HG03342 (cell line): Measurements from ENCODE around the gene GTSE1.

Experiments
- ATAC-seq: cut with Tn5 transposase; IDR thresholded peaks from one replicate; pipeline ENCODE4 v1.9.1; 2021; ENCODE audit warnings: mild to moderate bottlenecking, moderate library complexity; ENCODE audit not compliant: unreplicated experiment

Gene GTSE1

DNA sequence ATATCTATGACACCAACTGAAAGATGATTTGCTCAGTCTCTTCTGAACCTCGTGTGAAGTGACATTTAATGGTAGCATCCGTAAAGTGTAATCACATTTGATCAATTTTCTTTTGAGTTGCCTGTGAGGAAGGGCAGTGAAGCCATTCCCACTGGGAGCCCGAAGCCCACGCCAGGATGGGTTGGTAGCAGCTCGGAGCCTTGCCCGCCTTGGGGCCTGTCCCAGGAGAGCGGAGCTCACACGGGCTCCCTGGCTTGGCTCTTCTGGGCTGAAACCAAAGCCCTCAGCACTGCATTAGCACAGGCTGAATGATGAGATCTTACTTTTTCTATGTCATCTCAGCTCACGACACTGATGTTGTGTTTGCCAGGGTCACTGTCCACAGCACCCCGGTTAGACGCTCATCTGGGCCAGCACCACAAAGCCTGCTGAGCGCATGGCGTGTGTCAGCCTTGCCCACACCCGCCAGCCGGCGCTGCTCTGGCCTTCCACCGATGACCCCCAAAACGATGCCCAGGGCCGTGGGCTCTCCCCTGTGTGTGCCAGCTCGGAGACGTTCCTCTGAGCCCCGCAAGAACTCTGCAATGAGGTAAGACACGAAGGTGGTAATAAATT, 29.5 kb downstream of the GTSE1 start:
- ATAC-seq = no peak

DNA sequence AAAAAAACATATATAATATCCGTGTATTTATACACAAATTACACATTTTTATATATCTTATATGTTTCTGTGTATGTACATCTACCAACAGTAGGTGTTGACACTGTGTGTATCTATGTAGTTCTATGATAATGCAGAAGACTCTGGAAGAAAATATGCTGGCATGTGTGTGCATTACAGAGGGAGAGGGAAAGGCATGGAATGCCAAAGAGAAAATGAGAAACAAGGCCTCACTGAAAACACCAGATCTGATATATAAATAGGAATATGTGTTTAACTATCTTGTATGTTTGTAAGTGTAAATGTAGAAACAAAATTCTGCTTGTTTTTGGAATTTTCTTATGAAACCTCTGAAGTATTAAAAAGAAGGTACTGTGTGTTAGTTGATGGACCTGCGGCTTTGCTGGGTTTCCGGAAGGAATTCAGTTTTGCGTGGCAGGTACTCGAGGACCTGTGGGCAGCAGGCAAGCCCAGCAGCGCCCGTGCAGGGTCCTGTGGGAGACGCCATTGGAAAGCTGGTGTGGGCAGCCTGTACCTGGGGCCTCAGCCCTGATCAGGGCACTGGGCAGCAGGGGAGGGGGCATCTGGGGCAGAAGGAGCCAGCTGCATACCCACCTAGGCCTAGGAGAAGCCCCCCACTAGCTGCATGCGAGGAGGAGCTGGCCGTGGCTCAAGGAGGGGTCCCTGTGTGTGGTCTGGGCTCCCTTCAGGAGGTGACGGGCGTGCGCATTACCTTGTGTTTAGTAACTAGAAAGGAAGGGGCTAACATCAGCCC, 31.2 kb downstream of the GTSE1 start:
- no peak for ATAC-seq

DNA sequence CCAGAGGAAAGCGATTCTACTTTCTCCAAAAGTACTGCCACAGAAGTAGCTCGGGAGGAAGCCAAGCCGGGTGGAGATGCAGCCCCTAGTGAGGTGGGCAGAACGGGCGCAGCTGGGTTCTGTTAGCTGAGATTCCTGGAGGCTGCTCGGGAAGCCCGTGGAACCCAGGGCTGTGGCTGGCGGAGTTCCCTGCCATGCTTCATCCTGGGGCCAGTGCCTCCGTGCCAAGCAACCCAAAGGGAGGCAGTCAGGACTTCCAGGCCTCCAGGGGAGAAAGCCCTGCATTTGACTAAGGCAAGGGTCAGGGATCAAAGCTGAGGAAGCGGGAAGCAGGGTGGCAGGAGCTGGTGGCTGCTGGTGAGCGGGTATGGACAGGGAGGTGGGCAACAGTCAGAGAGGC, 32.1 kb downstream of the GTSE1 start:
- ATAC-seq = no peak

DNA sequence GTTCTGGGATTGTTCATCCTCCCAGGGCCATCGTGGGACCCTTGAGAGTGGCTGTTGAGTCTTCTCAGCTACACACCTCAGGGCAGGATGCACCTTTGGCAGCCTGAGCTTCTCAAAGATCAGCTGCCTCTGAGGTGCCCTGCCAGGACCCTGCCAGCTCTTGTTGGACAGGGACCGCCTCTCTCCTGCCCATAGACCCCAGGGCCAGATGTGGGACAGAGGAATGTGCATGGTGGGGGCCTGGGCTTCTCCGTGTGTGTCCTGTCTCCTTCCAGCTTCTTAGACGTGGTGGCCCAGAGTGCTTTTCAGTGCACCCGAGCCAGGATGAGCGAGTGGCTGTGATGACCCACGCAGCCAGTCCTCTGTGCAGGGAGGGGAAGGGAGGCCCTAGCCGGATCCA, 32.9 kb downstream of the GTSE1 start:
- no peak for ATAC-seq

DNA sequence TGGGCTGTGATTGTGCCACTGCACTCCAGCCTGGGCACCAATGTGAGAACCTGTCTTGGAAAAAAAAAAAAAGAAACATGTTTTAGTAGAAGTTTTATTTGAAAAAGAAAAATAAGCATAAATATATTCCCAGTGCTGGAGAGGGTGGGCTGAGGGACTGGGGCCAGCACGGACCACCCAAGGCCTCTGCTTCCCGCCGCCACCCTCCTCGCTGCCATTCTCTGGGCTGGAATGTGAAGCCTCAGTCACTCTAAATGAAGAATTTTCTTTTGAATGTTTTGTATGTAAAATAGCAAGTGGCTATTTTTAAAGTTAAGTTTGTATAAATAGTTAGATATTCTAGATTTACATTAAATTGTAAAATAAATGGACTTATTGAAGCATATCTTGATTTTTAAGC, 33.8 kb downstream of the GTSE1 start:
- no peak for ATAC-seq

DNA sequence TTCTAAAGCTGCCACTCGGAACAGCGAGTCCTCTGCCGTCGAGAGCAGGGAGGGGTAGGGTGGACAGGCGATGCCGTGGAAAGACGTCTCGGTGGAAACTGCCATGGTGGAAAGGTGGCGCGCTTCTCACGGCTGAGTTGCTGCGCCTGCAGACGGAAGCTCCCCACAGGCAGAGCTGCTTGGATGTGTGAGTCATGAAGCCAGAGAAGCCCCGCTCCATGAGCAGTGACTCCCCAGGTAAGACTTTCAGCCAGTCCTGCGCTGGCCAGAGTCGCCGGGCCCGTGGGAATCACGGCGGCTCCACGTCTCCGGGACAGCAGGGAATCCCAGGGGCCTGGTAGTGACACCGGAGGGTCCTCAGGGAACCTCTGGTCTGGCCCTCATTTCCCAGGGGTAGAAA, 34.8 kb downstream of the GTSE1 start:
- no peak for ATAC-seq

DNA sequence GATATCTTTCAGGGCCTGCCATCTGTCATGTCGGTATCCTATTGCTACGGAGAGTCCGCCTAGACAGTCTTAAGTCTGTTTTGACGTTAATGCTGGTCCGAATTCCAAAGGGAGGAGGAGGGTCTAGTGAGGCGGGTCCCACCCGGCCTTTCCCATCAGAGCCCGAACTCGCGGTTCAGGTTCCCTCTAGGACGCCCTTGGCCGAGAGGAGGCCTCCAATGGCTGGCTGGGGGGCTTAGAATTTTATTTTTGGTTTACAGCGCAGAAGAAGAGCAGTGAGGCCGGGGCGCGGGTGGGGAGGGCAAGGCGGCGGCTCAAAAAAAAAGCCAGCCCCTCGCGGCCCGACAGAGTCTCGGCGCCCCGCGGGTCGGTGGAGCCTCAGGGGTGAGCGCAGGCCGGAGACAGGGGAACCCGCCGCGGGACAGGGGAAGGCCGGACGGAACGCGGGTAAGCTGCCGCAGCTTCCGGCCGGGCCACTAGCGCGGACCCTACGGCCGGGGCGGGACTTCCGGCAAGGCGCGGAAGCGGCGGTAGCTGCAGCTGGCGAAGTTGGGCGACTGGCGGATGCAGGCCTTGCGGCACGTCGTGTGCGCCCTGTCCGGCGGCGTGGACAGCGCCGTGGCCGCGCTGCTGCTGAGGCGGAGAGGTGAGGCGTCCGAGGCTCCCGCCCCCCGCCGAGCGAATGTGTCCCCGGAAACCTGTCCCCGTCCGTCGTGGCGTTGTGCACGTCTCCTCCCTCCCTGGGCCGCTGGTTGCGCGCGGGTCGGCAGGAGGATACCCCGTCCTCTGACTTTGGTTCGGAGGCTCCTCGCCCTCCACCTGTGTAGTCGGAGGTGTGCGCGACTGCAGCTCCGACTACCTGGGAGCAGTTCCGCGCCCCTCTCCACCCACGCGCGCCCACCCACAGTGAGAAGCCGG, 38.8 kb downstream of the GTSE1 start, which contains the start of gene TRMU:
TSS of gene TRMU (plus strand) at position 514 of the 918 bp plus-strand sequence. CDS start at position 565, 51 bp downstream.
- peak; percentile 84 for ATAC-seq

DNA sequence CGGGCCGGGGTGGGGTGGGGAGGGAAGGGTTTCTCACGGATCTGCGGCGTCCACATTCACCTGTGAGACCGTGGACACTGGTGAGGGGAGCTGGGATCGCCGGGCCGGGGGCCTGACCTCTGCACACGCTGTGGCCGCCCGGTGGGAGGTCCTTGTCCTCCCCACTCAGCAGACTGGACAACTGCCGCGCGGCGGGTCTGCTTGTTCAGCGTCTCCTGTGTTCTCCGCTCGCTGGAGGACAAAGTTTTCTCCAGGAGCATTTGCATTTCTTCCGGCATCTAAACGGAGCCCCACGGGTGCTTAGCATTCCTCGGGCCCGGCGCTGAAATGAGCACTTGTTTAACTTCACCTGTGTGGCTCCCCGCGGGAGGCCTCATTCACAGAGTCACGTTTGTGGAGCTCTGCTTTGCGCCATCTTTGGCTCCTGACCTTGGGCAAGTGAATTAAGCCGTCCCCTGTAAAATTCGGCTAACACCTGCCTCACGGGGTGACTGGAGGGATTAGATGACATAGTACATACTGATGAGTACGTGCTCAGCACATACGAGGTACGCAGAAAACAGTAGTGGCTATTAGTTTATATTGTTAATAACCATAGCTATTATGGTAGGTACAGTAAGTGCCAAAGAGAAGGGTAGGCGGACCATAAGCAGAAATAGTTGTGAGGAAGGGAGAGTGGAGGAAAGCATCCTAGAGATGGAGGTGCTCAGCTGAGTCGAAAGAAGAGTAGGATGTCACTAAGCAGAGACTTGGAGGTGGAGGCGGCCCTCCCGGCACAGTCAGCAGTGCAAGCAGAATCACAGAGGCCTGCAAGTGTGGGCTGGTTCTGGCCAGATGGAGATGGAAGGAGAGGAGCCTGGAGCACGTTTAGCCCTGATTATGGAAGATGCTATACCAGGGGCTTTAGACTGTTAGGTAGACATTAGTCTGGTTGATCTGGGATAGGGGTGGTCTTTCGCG, 39.7 kb downstream of the GTSE1 start:
- ATAC-seq = peak; percentile 13

DNA sequence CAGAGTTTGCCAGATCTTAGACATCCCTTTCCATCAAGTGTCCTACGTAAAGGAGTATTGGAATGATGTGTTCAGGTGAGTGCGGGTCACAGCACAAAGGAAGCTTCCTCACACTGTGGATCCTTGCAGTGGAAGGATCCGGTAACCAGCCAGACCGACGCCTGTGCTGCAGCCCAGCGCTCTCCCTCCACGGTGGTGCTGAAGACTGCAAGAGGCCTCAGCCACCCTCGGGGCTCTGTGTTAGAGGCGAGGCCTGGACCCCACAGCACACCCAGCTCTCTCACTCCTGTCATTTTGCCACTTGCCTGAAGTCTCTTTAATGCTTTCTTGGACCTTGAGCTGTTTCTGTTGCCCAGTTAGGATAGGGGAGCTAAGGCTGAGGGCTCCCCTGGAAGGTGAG, 41.2 kb downstream of the GTSE1 start:
- ATAC-seq = no peak

DNA sequence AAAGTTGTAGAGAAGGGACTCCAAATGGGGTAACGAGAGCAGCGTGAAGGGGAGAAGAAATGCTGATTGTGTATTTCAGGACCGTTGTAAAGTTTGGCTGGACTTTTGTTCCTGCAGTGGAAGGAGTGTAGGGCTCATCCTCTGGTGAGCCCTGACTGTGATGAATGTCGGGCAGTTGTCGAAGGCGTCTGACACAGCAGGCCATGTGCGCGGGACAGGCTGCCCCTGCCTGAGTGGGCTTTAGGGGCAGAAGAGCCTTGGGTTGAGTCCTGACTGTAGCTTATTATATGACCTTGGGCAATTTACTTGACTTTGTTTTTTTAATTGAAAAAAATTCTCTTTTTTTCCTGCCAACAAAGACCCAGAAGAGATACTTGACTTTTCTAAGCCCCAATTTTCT, 42.0 kb downstream of the GTSE1 start:
- no peak for ATAC-seq

DNA sequence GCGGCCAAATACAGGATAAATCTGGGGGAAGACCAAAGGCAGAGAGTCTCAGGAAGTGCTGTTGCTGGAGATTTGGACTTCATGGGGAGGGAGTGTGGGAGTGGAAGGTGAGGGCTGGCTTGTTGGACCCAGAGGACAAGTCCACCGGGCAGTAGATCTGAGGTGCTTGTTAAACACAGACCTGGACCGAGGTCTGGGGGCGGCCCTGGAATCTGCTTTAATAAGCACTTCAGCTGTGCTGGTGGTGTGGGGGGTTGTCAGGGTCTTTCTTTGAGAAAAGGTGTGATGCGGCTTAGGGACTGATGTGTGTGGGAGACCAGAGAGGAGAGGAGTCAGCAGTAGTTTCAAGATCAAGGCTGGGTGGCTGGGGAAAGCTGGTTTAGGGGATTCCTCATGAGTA, 43.3 kb downstream of the GTSE1 start:
- ATAC-seq = no peak

DNA sequence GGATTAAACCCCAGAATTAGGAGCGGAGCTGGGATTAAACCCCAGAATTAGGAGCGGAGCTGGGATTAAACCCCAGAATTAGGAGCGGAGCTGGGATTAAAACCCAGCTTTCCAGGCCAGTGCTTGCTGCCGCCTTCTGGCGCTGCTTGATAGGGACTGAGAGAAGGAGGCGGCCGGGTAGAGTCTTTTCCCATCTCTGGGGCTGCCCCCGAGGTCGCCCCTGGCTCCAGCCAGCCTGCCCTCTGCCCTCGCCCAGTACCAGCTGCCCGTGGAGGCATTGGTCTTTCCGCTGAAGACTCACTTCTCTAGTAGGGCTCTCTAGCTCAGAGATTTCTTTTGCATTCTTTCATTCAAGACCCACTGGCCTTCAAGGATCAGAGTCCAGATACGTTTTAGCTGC, 44.0 kb downstream of the GTSE1 start:
- no peak for ATAC-seq

DNA sequence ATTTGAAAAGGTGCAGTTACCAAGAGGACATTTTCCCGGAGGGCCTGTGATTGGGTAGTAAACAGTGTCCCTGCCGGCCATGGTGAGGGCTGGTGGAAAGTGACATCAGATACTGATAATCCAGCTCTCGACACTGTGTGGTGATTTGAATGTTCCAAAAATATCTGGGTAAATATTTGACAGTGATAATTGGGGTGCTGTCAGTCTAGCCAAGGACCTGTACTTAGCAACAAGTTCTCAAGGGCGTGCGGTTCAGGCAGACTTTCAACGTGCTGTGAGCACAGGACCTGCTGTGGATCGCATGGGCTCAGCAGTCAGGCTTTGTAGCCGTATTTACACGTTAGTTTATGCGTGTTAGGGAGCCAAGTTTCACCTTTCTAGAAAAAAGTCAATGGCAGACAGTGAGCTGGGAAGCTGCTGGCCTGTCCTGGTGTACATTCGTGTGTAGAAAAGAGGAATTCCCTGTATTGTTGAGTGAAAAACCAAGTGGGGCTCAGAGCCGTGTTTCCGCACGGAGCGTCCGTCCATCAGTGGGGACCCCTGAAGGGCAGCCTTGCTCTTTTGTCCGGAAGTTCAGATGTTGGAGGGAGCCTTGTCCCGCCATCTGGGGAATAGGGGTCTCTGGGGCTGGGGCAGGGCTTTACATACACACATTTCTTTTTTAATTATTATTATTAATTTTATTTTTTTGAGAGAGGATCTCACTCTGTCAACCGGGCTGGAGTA, 50.2 kb downstream of the GTSE1 start:
- ATAC-seq = no peak

DNA sequence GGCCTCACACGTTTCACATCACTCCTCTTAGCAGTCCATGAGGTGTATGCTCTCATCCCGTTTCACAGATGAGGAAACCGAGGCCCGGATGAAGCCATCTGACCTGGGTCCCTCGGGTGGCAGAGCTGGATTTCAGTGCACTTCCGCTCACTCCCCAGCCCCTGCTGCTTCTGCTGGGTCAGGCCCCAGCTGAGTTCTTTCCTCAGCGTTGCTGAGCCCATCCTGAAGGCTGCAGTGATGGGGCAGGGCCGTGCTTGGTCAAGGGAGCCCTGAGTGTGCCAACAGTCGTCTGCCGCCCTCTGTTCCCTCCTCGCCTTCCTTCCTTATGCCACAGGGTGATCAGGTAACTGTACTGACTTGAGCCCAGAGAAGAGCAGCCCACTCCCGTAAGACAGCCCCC, 51.0 kb downstream of the GTSE1 start:
- ATAC-seq = no peak

DNA sequence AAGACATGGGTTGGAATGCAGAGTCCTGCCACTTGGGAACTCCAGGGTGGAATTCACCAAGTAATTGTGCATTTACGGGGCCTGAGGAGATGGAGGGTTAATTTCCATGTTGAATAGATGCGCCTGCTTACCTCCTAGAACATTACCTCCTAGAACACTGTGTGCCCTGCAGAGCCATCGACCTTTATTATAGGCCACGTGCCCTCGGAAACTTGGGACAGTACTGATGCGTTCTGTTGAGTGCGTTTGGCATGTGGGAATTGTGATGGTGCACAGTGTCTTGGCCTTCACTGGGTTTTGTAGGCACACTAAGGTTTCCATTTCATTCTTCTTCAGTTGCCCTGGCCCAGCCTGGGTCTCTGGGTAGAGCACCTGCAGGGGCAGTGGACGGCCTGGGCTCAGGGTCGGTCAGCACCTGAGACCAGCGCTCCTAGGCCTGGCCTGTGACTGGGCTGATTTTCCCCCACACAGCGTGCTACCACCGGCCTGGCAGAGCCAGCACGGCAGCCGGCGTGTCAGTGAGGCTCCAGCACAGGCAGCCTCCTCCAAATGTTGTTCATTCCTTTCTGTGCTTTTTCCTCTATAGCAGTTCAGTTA, 51.5 kb downstream of the GTSE1 start:
- ATAC-seq = no peak

DNA sequence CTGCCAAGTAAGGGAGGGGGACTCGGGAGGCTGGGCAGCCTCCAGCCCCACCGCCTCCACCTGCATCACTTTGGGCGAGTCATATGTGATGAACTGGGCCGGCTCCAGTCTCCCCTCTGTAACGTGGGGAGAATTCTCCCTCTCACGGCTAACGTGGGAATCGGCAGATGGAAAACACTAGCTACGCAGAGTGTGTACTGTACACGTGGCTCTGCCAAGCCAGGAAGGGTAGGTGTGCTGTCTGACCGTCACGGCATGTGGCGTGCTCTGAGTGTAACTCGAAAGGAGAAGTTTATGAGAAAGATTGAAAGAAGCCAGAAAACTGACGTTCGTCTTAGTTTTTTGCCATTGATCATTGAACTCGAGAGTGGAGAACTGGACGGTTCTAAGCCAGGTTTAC, 52.6 kb downstream of the GTSE1 start:
- no peak for ATAC-seq

DNA sequence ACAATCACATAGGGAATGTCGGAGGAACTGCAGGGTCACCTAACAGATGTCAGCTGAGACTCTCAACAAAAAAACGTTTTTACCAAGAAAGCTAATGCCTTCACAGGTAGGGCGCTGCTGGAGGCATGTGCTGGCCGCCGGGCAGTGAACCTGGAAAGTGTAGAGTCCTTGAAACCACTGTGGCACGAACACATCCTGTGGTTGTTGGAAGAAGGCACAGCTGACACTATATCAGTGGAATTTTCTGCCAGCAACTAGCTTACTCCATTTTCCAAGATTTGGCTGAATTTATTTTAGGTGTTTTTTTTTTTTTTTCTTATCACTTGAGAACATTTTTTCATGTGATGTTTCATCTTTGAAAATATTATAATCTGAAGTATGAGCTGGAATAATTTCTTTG, 53.0 kb downstream of the GTSE1 start:
- ATAC-seq = no peak

DNA sequence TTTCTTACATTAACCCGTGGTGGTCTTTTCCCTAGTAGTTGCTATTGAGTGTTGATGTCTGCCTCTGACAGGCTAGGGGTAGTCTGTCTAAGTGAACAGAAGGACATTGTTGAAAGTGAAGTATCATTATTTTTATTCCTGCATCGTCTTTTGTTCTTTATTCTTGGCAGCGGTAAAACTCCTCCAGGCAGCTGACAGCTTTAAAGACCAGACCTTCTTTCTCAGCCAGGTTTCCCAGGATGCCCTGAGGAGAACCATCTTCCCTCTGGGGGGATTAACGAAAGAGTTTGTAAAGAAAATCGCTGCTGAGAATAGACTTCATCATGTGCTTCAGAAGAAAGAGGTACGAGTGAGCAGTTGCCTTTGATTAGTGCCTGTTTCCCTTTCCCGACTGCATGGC, 53.5 kb downstream of the GTSE1 start:
- ATAC-seq = no peak

DNA sequence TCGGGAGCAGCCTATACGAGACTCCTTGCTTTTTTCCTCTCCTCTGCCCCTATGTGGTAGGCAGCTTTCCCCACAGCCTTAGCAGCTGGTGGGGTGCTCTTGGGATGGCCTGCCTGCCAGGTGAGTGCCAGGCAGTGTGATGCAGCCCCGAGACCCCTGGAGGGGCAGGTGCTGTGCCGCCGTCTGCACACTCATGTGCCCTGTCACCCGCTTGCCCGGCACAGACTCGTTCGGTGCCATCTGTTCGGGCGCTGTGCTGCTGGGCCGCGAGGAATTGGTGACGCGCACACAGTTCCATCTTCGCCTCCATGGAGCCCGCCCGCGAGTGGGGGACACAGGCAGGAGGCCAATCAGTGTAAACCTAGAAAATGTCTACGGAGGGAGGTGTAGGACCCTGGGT, 54.0 kb downstream of the GTSE1 start:
- no peak for ATAC-seq
